Measurements from ENCODE around the gene STAT4.

Gene STAT4, protein sequence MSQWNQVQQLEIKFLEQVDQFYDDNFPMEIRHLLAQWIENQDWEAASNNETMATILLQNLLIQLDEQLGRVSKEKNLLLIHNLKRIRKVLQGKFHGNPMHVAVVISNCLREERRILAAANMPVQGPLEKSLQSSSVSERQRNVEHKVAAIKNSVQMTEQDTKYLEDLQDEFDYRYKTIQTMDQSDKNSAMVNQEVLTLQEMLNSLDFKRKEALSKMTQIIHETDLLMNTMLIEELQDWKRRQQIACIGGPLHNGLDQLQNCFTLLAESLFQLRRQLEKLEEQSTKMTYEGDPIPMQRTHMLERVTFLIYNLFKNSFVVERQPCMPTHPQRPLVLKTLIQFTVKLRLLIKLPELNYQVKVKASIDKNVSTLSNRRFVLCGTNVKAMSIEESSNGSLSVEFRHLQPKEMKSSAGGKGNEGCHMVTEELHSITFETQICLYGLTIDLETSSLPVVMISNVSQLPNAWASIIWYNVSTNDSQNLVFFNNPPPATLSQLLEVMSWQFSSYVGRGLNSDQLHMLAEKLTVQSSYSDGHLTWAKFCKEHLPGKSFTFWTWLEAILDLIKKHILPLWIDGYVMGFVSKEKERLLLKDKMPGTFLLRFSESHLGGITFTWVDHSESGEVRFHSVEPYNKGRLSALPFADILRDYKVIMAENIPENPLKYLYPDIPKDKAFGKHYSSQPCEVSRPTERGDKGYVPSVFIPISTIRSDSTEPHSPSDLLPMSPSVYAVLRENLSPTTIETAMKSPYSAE

DNA sequence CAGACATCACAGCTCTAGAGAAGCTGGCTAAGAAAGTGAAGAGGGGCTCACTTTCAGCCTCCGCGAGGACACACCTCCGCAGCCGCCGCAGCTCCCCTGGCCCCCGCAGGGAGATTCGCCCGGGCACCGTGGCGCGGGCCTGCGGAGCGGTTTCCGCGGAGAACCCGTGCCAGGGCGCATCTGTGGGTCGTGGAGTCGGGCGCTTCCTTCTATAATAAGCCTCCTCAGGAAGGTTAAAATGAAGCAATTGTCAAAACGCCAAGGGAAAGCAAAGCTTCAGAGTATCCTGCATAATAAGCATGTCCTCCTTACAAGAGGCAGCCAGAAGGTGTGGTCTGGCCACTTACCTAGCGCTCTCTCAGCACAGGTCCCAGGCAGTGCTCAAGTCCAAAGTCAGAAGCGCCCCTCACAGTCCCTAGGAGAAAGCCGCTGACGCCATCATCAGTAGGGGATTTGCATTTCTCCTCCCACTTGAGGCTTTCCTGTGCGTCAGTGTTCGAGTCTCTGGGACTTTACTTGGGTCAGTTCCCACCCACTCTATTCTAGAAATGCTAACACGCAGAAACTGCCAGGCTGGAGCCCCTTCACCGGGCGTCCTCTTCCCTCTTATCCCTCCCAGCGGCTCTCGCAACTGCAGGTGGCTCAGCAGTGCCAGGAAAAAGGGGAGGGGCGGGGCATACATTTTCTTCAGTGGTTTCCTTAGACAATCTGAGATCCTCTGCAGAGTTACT lies at the start of gene STAT4:
Gene STAT4, minus strand, starts transcription at position 395 of the 731 bp plus-strand sequence. CDS start 2,791 bp downstream, outside the sequence.
- DNase-seq = peak; percentile 47

DNA sequence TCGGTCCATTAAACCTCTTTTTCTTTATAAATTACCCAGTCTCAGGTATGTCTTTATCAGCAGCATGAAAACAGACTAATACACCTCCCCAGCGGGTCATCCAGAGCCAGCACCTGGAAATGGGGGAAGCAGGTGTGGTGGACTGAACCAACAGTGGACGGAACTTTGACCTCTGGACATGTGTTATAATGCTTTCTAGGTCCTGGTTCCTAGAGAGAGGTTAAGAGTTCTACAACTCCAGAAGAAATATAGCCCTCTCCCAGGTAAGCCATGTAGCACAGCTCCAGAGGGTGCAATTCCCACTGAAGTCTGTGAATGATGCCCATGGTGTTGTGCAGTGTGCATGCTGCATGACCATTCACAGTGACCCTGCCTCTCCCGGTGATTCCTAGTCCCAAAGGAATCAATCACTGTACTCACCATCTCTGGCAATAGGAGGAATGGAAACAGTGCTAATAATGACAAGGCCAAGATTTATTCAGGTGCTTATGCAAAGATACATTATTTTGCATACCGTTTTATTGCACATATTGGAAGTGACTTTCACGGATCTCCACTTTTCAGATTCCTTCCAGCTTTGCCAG lies 49.2 kb upstream of the STAT4 start:
- DNase-seq = no peak

DNA sequence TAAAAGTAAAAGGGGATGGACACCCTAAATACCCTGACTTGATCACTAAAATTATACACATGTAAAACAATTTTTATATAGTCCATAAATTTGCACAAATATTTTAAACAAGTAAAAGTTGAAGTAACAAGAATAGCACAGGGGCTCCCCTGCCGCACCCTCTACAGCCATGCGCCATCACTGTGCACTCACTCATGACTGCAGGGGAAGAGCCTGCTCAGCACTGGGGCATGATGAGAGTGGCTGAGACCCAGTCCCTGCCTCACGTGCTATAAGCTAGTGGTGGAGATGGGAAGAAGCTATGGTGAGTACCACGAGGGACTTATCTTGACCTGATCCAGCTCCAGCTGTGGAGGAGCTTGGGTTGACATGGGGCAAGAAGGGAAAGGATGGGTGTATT lies 47.5 kb upstream of the STAT4 start:
- DNase-seq = no peak

DNA sequence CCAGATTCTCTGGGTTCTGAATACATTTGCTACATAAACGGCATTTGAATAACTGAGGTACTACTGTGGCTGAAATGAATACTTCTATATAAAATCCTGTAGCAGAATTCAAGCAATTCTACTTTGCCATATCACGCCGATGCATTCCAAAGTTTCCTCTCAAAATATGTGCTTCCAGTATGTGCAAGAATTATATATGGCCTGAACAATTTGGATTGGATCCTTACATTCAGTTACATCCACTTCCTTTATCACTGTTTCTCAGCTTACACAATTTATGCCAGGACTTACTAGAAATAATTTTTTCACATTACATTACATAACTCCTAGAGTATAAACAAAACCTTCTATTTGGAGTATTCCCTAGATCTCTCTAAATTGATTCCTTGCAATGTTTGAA lies 46.3 kb upstream of the STAT4 start:
- DNase-seq = no peak

DNA sequence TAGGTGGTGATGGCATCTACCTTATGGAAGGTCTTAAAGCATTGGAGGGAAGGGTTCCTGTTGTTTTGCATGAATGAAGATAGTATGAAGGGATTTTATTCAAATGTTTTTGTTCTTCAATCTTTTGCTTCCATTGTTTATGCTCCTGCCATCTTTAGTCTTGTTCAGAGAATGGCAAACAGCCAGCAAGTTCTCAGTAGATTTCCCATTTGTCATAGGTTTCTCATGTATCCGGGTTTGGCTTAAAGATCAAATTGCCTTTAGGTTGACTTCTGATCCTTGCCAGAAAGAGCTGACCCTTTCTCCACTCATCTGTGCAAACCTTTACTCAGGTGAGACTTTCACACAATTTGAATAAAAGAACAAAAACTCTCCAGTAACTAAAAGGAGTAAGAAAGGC lies 44.2 kb upstream of the STAT4 start:
- no peak for DNase-seq

DNA sequence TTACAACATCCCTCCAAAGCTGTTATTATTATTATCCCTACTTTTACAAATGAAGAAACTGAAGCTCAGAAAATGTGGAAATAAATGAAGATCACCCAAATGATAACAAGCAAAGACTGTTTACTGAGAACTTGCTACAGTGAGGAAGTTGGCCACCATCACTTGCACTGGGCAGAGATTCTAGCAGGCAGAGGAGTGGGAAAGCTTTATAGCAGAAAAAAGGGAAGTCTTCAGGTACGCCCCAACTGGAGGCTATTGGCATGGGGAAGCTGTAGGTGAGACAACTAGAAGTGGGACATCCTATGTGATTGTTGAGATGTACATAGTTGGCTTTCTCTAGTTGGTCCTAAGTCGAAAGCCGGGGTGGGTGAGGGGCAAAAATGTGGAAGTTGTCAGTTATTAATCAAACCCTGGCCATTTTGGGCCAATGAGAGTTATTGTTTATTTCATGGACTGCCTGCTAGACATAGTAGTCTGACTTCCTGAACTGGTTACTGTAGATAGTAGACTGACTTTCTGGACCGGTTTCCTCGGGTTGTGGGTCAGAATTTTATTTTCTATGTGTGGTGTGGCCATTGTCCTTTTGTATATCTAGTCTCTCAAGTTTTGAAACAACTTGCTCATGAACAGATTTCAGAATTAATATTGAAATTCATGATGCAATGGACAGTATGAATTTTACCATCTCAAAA lies 40.2 kb upstream of the STAT4 start:
- DNase-seq = no peak

DNA sequence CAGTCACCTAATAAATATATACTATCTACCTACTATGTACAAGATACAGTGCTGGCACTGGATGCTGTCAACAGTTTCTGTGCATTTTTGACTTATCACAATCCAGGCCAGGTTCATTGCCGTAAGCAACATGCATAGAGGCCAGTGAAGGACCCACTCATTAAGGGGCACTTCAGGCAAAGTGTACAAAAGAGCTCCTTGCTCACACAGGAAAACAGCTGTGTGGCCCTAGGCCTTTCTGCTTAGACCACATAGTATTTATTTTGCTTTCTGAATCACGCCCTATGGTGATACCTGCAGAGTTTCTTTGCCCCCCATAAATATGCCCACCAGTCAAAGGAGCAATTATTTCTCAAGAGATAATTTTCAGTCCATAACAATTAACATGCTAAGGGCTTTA lies 39.6 kb upstream of the STAT4 start:
- DNase-seq = no peak

DNA sequence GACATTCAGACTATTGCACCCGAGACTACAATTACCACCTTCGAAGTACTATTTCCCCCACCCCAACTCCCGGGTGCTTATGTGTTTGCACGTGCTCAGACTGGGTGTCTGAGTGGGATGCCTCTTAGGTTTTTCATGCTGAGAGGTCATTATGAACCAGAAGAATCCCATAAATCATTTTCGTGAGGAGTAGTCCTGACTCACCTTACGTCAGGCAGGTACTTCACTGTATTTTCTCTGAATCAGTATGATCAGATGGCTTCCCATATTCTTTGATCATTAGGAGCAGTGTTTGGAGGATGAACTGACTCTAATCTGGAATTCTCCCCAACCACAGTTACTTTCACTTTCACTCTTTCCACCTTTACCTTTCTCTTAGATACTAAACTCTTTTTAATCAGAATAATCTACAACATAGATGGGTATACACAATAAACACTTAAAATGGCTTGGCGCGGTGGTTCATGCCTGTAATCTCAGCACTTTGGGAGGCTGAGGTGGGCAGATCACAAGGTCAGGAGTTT lies 38.4 kb upstream of the STAT4 start:
- no peak for DNase-seq

DNA sequence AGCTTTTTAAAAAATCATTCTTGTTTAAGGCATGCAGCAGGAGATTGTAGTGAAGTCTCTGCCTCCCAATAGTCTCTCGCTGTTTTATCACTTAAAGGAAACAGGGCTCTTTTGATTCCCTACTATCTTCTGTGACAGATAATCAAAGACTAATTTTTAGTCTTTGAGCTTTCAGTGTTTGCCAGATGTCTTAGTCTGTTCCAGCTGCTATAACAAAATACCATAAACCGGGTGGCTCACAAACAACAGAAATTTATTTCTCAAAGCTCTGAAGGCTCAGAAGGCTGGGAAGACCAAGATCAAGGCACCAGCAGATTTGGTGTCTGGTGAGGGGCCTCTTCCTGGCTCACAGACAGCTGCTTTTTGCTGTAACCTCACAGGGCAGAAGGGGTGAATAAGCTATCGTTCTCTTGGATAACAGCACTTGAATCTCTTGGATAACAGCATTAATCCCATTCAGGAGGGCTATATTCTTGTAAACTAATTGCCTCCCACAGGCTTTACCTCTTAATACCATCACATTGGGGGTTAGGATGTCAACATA lies 37.8 kb upstream of the STAT4 start:
- DNase-seq = no peak

DNA sequence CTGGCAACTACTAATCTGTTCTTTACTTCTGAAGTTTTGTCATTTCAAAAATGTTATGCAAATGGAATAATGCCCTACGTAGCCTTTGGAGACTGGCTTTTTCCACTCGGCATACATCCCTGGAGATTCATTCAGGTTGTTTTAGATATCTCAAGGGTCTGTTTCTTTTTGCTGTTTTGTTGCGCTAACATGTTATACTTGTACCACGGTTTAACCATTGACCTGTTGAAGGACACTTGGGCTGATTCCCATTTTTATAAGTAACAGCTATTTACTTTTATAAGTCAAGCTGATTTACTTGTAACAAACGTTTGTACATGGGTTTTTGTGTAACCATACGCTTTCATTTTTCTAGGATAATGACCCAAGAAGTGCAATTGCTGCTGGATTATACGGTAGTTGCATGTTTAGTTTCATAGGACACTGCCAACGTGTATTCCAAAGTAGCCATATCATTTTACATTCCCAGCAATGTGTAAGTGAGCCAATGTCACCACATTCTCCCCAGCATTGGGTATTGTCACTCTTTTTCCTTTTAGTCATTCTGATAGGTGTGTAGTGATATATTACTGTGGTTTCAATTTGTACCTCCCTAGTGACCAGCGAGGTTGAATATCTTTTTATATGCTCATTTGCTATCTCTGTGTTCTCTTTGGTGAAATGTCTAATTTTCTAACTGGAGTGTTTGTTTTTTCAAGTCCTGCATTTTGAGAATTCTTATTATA lies 36.5 kb upstream of the STAT4 start:
- no peak for DNase-seq

DNA sequence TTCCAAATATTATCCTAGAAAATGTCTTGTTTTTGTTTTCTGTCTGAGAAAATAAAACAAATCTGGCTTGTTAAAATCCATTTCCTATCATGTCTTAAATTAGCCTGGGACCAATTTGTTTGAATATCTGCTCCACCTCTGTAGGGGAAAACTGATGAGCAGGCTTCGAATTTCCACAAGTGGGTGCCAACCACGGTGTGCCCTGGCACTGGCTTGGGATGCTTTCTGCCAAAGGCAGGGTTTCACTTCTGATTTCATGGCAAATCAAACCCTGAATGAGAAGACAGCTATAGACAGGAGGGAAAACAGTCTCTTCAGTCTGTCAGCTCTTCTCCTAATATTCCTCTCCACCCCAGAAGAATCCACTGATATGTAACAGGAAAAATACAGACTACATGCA lies 33.7 kb upstream of the STAT4 start:
- no peak for DNase-seq

DNA sequence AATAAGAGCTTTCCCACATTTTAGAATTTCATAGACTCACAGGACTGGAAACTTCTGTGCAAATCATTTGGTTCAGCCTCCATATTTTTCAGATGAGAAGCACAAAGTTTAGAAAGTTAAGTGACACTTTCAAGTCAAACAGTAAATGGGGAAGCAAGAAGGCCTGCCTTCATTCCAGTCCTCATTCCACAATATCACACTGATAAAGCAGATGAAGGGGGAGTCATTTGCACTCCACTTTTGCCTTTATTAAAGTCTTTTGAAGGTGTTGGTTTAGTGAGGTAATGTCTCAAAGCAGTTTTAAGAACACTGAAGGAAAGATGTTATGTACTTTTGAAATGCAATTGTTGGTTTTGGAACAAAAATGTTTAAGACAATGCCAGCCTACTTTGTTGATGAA lies 32.7 kb upstream of the STAT4 start:
- no peak for DNase-seq

DNA sequence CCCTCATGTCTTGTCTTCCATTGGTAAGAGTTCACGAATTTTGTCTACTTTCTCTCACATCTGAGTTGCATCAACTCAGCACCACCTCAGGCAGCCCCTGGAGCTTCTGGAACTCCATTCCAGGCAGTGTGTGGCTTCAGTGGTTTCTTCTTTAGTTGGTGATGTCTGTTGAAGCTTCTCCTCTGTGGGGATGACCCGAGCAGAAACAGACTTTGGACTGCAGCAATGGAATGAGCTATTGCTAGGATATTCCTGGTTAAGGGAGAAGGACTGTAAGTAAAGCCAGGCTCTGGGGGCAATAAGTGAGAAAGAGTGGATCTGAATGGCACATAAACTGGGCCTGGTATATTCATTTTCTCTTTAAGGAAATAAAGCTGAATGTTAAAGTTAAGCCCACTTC lies 32.3 kb upstream of the STAT4 start:
- no peak for DNase-seq

DNA sequence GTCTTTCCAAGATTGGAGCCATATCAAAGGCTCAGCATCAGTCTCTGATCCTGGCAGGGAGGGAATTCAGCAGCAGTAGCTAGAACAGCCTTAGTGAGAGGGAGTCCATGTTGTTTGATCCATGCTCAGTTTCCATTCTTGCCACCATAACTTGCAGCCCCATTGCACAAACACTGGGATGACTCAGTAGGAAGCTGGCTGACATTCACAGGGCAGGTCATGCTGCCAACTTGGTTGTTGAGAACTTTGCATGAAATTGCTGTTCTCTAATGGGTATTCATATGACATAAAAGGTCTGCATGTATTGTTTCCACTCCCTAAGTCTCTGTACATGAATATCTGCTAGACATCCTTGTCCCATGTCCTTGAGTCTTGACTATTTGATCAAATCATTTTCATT lies 29.9 kb upstream of the STAT4 start:
- DNase-seq = no peak

DNA sequence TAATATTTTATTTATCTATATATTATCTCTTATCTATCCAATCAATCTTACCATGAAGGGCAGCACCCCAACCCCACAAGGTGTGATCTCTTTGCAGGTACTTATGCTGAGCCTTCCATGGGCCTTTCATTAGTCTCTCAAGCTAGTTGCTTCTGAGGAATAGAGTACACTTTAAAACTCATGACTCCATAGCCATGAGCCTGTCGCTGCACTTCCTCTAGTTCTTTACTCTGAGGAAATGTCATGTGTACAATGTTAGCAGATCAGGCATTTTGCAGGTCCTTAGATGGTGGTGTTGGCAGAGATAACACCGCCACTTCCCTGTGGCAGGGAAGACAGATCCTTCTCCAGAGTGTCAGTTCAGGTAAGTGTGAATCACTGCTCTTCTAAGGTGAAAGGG lies 29.5 kb upstream of the STAT4 start:
- DNase-seq = no peak

DNA sequence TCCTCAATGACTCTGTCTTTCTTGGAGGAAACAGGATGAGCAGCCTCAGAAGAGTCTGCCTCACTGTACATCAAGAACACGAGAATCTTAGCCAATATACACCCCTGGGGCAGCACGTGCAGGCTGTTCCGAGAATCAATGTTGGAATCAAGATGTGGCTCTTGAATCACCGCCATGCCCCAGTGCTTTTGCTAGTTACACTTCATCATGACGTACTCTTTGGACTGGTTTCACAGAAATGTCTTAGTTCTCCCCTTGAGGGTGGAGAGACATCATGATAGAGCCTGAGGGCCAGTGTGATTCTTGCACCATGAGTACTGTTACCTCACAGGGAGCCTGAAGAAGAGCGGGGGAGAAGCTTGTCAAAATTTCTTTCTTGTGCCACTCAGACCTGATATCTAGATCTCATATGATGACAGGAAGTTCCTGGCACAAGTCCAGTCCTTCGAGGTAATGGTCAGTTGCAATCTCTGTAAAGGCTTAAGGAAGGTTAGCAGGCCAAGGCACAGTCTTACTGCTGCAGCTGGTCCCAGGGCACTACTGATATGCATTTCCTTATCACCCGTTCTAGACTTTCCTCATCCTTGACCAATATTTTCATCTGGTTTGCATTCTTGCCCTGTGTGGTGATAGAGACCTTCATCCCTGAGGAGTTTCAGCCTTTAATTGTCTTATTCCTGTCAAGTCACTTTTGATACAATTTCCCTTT lies 28.2 kb upstream of the STAT4 start:
- peak; percentile 87 for DNase-seq

DNA sequence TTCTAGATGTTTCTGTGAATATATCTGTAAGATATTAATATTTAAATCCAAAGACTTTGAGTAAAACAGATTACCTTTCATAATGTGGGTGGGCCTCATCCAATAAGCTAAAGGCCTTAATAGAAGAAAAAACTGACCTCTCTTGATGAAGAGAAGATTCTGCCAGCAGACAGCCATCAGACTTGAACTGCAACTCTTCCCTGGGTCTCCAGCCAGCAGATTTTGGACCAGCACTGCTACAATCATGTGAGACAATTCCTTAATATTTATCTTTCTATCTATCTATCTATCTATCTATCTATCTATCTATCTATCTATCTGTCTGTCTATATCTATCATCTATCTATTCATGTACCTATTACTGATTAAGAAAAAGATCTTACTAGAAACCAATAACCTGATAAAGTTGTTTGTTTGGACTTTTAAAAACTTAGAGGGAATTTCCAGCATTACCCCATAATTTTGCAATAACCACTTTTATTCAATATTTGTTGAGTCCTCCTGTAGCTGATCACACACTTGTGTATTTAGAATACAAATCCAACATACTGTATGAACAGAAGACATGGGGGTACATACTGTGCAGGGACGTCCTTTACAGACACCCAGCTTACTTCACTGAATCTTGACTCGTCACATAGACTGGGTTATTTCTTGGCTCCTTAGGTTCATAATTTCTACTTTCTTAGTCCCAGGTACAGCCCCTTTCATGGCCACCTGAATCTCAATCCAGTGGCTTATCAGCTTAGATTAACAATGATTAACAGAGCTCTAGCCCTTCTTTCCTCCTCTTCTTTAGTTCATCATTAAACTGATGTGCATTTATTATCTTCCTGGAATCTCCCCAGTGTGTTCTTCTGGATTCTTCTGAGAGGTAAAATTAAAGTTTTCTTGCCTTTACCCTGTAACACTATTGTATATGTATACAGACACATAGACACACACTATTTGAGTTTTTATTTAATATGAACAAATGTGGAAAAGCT lies 27.2 kb upstream of the STAT4 start:
- no peak for DNase-seq

DNA sequence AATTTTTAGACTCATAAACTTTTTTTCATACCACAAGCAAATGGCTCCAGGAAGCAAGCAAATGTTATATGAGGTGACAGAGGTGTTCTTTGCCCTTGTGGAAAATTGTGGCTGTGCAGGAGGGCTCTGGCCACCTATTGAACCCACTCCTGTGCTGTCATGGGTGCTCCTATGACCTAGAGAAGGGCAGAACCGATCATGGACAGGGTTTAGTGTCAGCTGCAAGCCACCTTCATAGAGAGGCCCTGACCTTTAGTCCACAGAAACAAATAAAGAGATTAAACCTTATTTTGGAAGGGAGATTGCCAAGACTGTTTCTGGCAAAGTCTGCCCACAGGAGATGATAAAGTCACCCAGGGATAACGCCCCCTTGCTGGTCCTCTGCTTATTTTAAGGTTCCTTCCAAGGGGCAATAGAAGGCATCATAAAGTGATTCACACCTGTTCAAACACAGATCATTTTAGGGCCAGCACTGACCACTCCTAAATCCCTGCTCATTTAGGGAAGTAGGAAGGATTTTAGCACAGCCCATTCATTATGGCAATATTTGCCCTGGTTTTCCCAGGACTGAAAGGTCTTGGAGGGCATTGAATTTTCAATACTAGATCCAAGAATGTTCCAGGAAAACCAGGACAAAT lies 26.1 kb upstream of the STAT4 start:
- no peak for DNase-seq

DNA sequence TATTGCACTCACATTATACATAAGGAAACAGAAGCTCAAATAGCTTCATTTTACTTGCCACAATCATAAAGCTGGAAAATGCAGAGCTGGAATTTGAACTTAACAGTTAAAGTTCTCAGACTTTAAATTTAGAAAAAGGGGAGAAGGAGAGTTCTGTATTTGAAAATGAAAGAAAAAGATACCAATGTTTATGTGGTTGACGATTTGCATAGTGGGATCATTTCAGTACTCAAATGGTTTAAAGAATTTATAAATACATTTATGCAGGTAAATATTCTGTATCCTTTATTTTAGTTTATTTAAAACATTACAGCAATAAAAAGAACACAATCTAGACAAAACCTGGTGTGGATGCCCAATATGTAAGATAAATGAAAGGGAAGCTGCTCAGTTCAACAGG lies 25.5 kb upstream of the STAT4 start:
- DNase-seq = no peak

Data from femur (tissue), 1 donor.